Left hindlimb (tissue), 1 donor: ENCODE measurements around the gene VWA3B.
"Not testable (repeated sequence)": the region's sequence is repeated elsewhere in the genome, so short reads cannot be mapped to it uniquely, and the experiment has no call there.

Experiments used
- DNase-seq: peaks from one replicate; pipeline ENCODE4 v3.0.0-alpha.2; 2018

VWA3B gene

GRCh38 chr2:98300141-98300874 lies 213.3 kb downstream of the VWA3B start:
- no peak for DNase-seq

- DNase-seq: no peak
Measured at GRCh38 chr2:98301469-98301868, 214.5 kb downstream of the VWA3B start.

- DNase-seq: not testable (repeated sequence)
Measured at GRCh38 chr2:98307131-98307696, 220.2 kb downstream of the VWA3B start.

DNA sequence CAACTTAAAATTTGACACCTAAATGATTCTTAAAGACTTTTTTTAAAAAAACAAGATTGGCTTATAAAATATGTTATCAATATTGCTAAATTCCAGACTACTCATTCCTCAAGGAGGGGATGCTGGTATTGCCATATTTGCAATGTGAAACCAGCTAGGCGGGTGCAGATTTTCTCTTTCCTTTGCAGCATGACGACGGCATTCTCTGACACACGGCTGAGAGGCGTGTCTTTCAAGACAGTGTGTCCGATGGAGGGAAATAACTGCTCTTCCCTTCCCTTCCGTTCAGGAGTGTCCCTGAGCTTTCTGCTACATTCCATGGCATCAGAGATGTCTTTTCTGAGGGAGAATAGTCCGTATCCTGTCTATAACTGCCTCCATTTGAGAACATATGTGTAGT lies 221.1 kb downstream of the VWA3B start:
- DNase-seq: no peak

DNA sequence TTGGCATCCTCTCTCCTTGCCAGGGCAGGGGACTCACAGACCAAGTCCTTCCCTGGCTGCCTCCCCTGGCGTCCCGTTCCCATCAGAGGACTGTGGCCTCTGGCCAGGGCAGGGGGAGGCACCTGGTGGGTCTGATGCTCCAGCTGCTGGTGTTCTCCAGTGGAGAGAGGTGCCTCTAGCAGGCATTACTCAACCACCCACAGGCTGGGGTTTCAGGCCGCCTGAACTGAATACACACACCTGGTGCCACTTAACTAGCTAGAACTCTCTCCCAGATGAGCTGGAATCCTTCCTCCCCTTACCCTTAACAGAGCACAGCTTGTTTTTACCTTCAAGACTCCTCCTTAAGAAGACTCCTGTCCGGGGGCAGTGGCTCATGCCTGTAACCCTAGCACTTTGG lies 221.6 kb downstream of the VWA3B start:
- no peak for DNase-seq

- DNase-seq: no peak
Measured at GRCh38 chr2:98309580-98309979, 222.6 kb downstream of the VWA3B start.

GRCh38 chr2:98310010-98310409 lies 223.0 kb downstream of the VWA3B start:
- no peak for DNase-seq

- no peak for DNase-seq
Measured at GRCh38 chr2:98311090-98311489, 224.1 kb downstream of the VWA3B start.

- DNase-seq: no peak
Measured at GRCh38 chr2:98311771-98312545, 225.0 kb downstream of the VWA3B start.

- DNase-seq: no peak
Measured at GRCh38 chr2:98313492-98314250, 226.7 kb downstream of the VWA3B start.

DNA sequence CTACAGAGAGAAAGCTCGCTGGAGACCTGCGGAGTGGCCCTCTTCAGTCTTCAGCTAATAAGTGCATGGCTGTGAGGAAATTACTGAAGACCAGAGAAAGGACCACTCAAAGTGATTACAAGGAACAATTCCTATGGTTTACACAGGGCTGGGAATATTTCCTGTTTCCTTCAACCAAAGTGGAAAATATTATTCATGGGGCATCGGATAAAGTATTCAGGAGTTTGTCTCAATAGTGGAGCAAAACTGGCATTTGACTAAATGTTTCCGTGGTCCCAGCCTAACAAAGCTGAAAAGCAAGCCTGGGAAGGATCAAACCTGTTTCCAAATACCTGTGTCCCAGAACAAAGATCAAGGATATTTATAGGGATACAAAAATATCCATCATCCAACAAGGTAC lies 227.3 kb downstream of the VWA3B start:
- no peak for DNase-seq

- DNase-seq: no peak
Measured at GRCh38 chr2:98315957-98316356, 229.0 kb downstream of the VWA3B start.

DNA sequence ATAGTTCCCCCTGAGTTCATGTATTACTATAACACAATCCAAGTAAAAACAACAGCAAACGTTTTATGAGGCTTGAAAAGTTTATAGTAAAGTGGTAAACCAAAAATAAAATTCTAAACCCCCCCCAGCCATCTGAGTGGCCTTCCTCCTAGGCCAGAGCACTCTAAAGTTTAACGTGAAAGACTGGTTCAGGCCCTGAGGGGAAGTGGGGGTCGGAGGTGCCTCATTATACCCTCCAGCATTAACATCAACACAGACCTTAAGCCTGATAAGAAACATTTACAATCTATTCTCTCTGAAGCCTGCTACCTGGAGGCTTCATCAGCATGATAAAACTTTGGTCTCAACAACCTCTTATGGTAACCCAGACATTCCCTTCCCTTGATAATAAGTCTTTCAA lies 230.2 kb downstream of the VWA3B start:
- DNase-seq: no peak

GRCh38 chr2:98320171-98320570 lies 233.2 kb downstream of the VWA3B start:
- DNase-seq: not testable (repeated sequence)

GRCh38 chr2:98324181-98324580 lies 237.2 kb downstream of the VWA3B start:
- no peak for DNase-seq

- no peak for DNase-seq
Measured at GRCh38 chr2:98327776-98328175, 240.8 kb downstream of the VWA3B start.

DNA sequence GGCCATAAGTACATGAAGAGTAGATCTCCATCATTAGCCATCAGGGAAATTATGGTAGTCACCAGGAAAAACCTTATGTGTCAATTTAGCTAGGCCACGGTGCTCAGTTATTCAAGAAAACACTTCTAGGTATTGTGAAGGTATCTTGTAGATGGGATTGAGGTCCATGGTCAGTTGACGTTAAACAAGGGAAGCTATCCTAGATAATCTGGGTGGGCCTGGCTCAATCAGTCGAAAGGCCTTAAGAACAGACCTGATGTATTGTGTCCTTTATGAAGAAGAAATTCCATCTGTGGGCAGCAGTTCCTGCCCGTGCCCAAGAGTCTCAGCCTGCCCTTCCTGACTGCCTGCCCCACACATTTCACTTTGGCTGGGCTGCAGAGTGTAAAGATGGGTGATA lies 242.6 kb downstream of the VWA3B start:
- no peak for DNase-seq

DNA sequence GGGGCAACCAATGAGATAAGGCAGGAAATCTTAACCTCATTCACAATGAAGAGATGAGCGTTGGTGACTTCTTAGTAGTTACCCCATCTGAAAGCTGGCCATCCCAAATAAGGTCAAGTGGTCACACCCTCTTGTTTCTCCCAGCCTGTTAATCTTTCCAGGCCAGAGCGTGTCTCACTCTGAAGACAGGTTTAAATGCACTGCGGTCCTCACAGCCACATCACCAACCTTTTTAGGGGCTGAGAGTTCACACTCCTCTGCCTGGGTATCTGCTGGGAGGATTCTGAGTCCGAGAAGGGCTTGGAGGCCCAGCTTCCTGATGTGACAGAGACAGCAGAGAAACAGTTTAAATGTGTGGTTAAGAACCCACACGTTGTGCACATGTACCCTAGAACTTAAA lies 246.0 kb downstream of the VWA3B start:
- no peak for DNase-seq

- no peak for DNase-seq
Measured at GRCh38 chr2:98333922-98334321, 247.0 kb downstream of the VWA3B start.

DNA sequence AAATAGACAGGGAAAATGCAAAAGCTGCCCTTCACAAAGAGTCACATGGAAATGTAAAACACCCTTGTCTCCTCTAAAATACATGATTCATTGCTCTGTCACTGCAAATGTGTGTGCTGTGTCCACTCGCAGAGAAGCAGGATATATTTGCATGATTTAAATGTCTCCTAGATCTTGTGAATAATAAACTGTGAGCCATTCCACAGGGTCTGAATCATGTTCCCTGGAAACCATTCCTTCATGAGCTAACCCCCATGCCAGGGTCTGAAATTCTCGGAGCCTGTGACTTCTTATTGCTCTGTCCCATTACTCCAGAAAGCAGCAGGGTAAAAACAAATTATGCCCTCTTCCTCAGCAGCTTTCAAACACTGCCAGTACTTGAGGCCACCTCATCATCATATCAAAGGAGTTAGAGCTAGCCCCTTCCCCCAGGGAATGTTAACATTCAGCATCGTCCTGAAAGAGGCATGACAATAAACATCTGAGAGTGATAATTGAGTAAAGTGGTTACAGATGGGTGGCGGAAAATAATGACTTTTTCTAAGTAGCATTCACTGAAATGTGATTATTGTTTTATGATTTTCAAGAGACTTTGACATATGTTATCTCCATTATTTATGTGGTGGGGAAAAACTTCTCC lies 247.6 kb downstream of the VWA3B start:
- DNase-seq: no peak

DNA sequence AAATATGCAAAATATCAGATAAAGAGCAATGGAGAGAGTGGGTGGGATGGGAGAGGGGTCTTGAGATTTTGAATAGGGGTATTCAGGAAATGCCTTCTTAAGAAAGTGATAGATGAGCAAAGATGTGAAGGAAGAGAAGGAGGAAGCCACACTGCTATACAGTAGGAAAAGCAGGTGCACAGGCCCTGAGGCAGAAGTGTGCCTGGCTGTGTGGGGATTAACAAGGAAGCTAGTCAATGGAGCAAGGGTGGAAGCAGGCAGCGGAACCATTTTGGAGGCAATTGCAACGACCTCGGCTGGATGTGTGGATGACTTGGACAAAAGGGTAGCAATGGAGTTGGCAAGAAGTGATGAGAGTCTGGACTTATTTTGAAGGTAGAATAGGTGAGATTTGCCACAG lies 248.3 kb downstream of the VWA3B start:
- no peak for DNase-seq

DNA sequence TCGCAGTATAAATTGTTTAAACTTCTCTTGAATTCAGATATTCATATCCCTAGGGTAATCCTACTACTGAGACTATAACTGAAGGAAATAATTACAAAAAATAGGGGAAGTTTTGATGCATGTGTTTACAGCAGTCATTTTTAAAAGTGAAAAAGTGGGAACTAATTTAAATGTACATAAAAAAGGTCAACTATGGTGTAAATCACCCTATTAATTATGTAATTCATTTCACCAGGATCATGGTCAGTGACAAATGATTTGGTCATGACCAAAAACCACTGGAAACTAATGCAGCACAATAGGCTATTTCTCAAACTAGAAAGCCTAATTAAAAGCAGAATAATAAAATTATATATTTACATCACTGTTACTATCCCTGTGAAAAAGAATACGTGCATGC lies 254.3 kb downstream of the VWA3B start:
- DNase-seq: no peak

DNA sequence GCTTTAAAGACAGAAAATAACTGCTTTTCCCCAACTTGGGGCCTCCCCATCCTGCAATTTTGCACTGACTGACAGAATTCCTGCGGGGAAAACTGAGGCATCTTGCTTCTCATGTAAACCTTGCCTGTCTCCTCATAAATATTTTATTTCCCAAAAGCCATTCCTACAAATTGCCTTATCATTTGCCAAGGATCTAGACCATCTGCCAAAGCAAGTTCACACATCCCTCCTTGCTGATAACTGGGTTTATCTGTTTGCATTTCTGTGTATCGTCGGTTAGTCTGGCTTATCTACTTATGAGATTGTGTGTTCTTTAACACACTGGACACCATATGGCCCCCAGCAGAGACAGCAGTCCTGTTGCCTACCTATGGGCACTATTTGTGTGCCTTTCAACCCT lies 256.3 kb downstream of the VWA3B start:
- no peak for DNase-seq
